ENCODE results near the gene RASD1. TPM values are rescaled to one million over a fixed set of nuclear protein-coding genes. Genes with fewer than 3 reads are reported as not detected.

RASD1 gene
- total RNA-seq, 1 experiment from 2014 or later: 1.2 TPM

DNA sequence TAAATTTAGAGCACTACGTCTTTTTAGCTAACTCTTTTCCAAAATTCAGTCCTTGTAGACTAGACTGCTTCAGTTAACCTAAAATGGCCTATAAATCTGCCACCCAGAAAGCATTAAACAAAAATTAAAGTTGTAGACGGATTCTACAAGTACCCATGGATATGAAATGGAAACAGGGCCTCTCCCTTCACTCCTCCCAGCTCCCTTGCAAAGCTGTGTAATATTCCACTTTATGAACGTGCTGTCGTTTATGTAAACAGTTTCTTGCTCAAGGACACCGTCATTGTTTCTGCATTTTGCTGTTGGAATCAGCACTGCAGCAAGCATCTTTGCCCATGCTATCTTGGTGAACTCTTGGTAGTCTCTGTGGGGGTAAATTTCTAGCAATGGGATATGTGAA lies 14.3 kb downstream of the RASD1 start:
- peaks cover 53% of the 10 kb centered on the region for H4K20me1 ChIP-seq (ENCODE audit: insufficient read depth)
- H3K36me3 ChIP-seq (ENCODE audit: low read depth): peaks cover 14% of the 10 kb centered on the region; the same call in 1 of the 2 replicates
- BruUV-seq (replicated peaks): no TSS peak
- CTCF ChIA-PET: no interaction called here
- TF ChIP-seq, protein P1, sequence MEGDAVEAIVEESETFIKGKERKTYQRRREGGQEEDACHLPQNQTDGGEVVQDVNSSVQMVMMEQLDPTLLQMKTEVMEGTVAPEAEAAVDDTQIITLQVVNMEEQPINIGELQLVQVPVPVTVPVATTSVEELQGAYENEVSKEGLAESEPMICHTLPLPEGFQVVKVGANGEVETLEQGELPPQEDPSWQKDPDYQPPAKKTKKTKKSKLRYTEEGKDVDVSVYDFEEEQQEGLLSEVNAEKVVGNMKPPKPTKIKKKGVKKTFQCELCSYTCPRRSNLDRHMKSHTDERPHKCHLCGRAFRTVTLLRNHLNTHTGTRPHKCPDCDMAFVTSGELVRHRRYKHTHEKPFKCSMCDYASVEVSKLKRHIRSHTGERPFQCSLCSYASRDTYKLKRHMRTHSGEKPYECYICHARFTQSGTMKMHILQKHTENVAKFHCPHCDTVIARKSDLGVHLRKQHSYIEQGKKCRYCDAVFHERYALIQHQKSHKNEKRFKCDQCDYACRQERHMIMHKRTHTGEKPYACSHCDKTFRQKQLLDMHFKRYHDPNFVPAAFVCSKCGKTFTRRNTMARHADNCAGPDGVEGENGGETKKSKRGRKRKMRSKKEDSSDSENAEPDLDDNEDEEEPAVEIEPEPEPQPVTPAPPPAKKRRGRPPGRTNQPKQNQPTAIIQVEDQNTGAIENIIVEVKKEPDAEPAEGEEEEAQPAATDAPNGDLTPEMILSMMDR (conservative IDR thresholded peaks at IDR 0.05): no peak
- TF ChIP-seq EZH2 (IDR thresholded peaks at IDR 0.05; ENCODE audit: low read depth): no peak
- H3K4me3 ChIP-seq: no peak overlapping the region
- H3K79me2 ChIP-seq (ENCODE audit: low read depth): peaks cover 62% of the 10 kb centered on the region
- no peaks in the 10 kb centered on the region for H3K9me3 ChIP-seq (ENCODE audit: insufficient read depth, low read depth)
- H3K4me1 ChIP-seq (replicated peaks; ENCODE audit: insufficient read depth): peaks cover 10% of the 10 kb centered on the region
- H3K27me3 ChIP-seq (ENCODE audit: insufficient read depth, low read depth): no peaks in the 10 kb centered on the region
- no peak for DNase-seq
- no peak overlapping the region for H3K4me2 ChIP-seq
- intact Hi-C loops (cut with micrococcal nuclease; ENCODE audit: unreplicated experiment): no loop called here
- peaks cover 5% of the 10 kb centered on the region; the same call in 1 of the 2 replicates for H3F3A ChIP-seq (ENCODE audit: insufficient read depth, low read depth)
- H2AFZ ChIP-seq: no peak overlapping the region
- H3K27ac ChIP-seq: no peak overlapping the region
- POLR2A ChIA-PET (ENCODE audit: unreplicated experiment): no interaction called here
- H3K9me2 ChIP-seq (ENCODE audit: insufficient read depth): no peaks in the 10 kb centered on the region

DNA sequence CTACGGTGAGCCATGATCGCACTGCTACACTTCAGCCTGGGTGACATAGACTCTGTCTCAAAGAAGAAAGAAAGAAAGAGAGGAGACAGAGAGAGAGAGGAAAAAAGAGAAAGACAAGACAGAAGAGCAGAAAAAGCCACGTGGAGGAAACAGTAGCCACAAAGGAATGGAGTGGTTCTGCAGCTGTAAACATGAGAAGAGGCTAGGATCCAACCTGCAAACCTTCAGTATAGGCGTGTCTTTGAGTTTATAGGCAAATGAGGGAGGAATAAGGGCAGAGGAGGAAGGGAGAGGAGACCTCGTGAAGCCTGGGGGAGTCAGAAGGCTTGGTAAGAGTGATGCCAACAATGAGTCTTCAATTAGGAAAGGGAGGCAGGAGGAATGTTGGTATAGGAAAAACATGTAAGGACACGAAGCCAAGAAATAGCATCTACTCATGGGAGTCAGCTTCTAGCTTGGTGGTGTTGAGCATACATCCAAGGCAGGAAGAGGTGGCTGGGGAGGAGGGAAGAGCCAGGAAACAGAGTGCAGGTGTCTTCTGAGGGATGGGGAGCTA lies 15.5 kb downstream of the RASD1 start:
- no peak for TF ChIP-seq EZH2 (IDR thresholded peaks at IDR 0.05; ENCODE audit: low read depth)
- TF ChIP-seq, protein P1 (conservative IDR thresholded peaks at IDR 0.05): no peak
- H3K4me2 ChIP-seq: no peak overlapping the region
- peaks cover 62% of the 10 kb centered on the region for H3K79me2 ChIP-seq (ENCODE audit: low read depth)
- no peak overlapping the region for H3K27ac ChIP-seq
- no peak for DNase-seq
- ChIA-PET CTCF (no interaction called here), POLR2A (ENCODE audit: unreplicated experiment) (no interaction called here)
- no TSS peak for BruUV-seq (replicated peaks)
- H4K20me1 ChIP-seq (ENCODE audit: insufficient read depth): peaks cover 48% of the 10 kb centered on the region
- peaks cover 5% of the 10 kb centered on the region; the same call in 1 of the 2 replicates for H3F3A ChIP-seq (ENCODE audit: insufficient read depth, low read depth)
- H3K9me3 ChIP-seq (ENCODE audit: insufficient read depth, low read depth): no peaks in the 10 kb centered on the region
- peaks cover 14% of the 10 kb centered on the region; the same call in 1 of the 2 replicates for H3K36me3 ChIP-seq (ENCODE audit: low read depth)
- H3K9me2 ChIP-seq (ENCODE audit: insufficient read depth): no peaks in the 10 kb centered on the region
- peaks cover 10% of the 10 kb centered on the region for H3K4me1 ChIP-seq (replicated peaks; ENCODE audit: insufficient read depth)
- intact Hi-C loops (cut with micrococcal nuclease; ENCODE audit: unreplicated experiment): no loop called here
- H3K4me3 ChIP-seq: no peak overlapping the region
- peaks cover 7% of the 10 kb centered on the region; the same call in 1 of the 2 replicates for H3K27me3 ChIP-seq (ENCODE audit: insufficient read depth, low read depth)
- H2AFZ ChIP-seq: no peak overlapping the region

DNA sequence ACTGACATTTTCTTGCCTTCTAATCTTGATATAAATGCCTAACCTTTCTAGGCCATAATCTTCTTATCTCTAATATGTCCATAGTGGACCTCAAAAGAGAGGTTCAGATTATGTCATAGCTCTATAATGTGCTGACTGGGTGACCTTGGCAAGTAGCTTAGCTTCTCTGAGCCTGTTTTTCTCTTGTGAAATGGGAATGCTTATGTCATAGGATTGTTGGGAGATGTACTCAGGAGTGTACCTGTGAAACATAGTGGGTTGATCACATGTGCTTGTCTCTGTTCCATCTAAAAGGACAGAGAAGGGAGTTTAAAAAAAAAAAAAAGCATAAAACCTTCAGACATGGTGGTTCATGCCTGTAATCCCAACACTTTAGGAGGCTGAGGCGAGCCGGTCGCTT lies 17.0 kb downstream of the RASD1 start:
- Histone ChIP-seq H3F3A (ENCODE audit: insufficient read depth, low read depth) (peaks cover 5% of the 10 kb centered on the region; the same call in 1 of the 2 replicates), H3K9me3 (ENCODE audit: insufficient read depth, low read depth) (no peaks in the 10 kb centered on the region), H3K4me1 (replicated peaks; ENCODE audit: insufficient read depth) (peaks cover 10% of the 10 kb centered on the region), H4K20me1 (ENCODE audit: insufficient read depth) (peaks cover 40% of the 10 kb centered on the region), H2AFZ (no peak overlapping the region), H3K4me3 (no peak overlapping the region), H3K4me2 (0 out of 2 replicates have a peak overlapping the region, but pooled peaks have one; percentile 11), H3K27ac (no peak overlapping the region), H3K79me2 (ENCODE audit: low read depth) (peaks cover 58% of the 10 kb centered on the region), H3K9me2 (ENCODE audit: insufficient read depth) (no peaks in the 10 kb centered on the region), H3K27me3 (ENCODE audit: insufficient read depth, low read depth) (peaks cover 21% of the 10 kb centered on the region), H3K36me3 (ENCODE audit: low read depth) (peaks cover 14% of the 10 kb centered on the region; the same call in 1 of the 2 replicates)
- ChIA-PET POLR2A (ENCODE audit: unreplicated experiment) (no interaction called here), CTCF (no interaction called here)
- TF ChIP-seq, protein P1 (conservative IDR thresholded peaks at IDR 0.05): no peak
- TF ChIP-seq EZH2 (IDR thresholded peaks at IDR 0.05; ENCODE audit: low read depth): no peak
- intact Hi-C loops (cut with micrococcal nuclease; ENCODE audit: unreplicated experiment): no loop called here
- no TSS peak for BruUV-seq (replicated peaks)
- DNase-seq: no peak

Measured in PC-9 (cell line).